Activated B cell treated with CpG ODN at 0.5 μM for 24 hours (primary cell): ENCODE data around the gene ZDHHC1. TPM values are rescaled to one million over a fixed set of nuclear protein-coding genes. Genes with fewer than 3 reads are reported as not detected.

Experiments
- ATAC-seq: fragments of 200-7000 bp; cut with Tn5 transposase; one replicate; pipeline ENCODE4 v1.10.0; 2021; ENCODE audit warnings: low read depth, mild to moderate bottlenecking, moderate library complexity
- CTCF ChIA-PET: fragments of 350-600 bp; sonication (Branson Sonifier 250); formaldehyde crosslinking; loops from one replicate; lab custom pipeline; 2021; ENCODE audit warnings: antibody characterized with exemption; lab: Charles Lee
- POLR2A ChIA-PET: fragments of 350-600 bp; sonication (Branson Sonifier 250); formaldehyde crosslinking; loops from one replicate; lab custom pipeline; 2021; ENCODE audit warnings: antibody characterized with exemption; lab: Charles Lee
- DNase-seq: peaks from one replicate; pipeline ENCODE4 v3.0.0; 2022
- H3K27ac Mint-ChIP-seq: one replicate; pipeline ENCODE4 v1.8.0; 2020; ENCODE audit warnings: mixed read lengths
- H3K27me3 Mint-ChIP-seq: one replicate; pipeline ENCODE4 v1.8.0; 2021; ENCODE audit warnings: mixed read lengths
- H3K36me3 Mint-ChIP-seq: one replicate; pipeline ENCODE4 v1.8.0; 2021; ENCODE audit warnings: low read depth, mixed read lengths
- H3K4me1 Mint-ChIP-seq: one replicate; pipeline ENCODE4 v1.8.0; 2021; ENCODE audit warnings: mixed read lengths
- H3K4me3 Mint-ChIP-seq: one replicate; pipeline ENCODE4 v1.8.0; 2020; ENCODE audit warnings: mild to moderate bottlenecking, mixed read lengths
- H3K9me3 Mint-ChIP-seq: one replicate; pipeline ENCODE4 v1.8.0; 2020; ENCODE audit warnings: mixed read lengths
- CTCF ChIP-seq: fragments of 200-600 bp; IDR thresholded peaks from one replicate; pipeline ENCODE4 v1.8.0; 2022; ENCODE audit warnings: antibody characterized with exemption, mild to moderate bottlenecking
- intact Hi-C: fragments of 100-400 bp; cut with micrococcal nuclease; formaldehyde crosslinking; loops from one replicate; pipeline ENCODE4 v1.15.1; 2024
- total RNA-seq: library from RNA; stranded (reverse); gene quantifications from 2 replicates; pipeline ENCODE4 v1.2.3, GENCODE V29; 2022

The ZDHHC1 gene
- total RNA-seq, 1 donor from 2014 or later = 3.8 TPM

DNA sequence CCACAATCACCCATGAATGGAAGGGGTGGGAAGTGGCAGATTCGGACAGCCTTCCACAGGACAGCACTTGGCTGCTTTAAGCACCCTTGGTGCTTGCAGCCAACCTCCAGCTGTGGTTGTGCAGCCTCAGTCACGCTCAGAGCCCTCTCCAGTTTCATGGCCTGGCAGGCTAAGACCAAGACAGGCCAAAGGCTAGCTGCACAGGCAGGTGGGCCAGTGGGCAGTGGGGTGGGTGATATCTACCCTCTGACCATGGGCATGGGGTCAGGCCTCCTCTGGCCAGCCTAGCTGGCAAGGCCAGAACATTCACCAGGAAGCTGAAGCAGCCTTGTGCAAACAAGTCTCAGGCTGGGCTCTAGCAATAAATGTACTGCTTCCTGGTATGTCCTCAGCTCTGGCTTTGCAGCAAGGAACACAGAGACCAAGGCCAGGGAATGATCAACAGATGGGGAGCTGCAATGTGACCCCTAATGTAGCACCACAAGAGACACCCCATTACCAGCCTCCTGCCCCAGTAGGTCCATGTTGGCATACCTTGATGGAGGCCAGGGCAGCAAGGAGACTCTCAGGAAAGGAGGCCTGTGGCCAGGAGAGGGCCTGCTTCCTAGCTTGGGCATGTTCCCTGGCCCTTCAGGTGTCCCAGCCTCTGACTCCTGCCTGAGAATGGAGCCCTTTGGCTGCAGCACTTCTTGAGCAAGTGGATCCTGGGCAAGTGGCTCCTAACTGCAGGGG, 35.6 kb upstream of the ZDHHC1 start:
- no peaks in the 10 kb centered on the region for H3K9me3 Mint-ChIP-seq
- ChIA-PET POLR2A (no interaction called here), CTCF (interaction anchor here (1.1 kb wide), 1 partner anchor 14 kb away, joined by 3 read pairs; no protein-coding TSS in a partner anchor)
- DNase-seq = no peak
- H3K27ac Mint-ChIP-seq = no peak overlapping the region
- H3K27me3 Mint-ChIP-seq = no peaks in the 10 kb centered on the region
- no peak for ATAC-seq
- H3K4me1 Mint-ChIP-seq = no peaks in the 10 kb centered on the region
- no peak for TF ChIP-seq CTCF
- intact Hi-C loops = no loop called here
- peaks cover 67% of the 10 kb centered on the region for H3K36me3 Mint-ChIP-seq
- H3K4me3 Mint-ChIP-seq = no peak overlapping the region

DNA sequence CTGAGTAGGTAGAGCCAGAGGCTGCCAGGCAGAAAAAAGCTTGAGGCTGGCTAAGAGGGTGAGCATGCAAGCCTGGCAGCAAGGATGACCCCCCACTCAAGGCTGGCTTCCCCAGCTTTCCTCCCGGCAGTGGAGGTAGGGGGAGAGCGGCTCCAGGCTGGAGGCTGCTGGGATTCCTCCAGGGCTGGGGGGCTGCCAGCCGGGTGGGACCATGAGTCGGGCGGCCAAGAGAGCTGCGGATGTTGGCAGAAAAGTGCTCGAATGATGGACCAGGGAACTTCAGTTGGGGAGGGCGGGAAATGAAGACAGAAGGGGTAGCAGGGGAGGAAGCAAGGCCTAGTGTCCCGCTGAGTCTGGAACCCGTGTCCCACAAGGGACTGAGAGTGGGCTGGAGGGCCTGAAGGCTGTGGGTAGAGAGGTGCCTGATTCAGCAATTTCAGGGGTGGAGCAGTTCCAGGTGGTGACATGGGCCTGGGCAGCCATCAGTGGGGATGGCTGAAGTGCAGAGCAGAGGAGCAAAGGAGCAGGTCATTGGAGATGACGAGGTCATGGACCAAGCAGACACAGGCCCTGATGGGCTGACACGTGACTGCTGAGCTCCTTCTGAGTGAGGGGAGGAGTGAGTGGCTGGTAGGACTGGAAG, 34.9 kb upstream of the ZDHHC1 start:
- ATAC-seq (no peak), DNase-seq (no peak)
- ChIA-PET POLR2A (no interaction called here), CTCF (interaction anchor here (0.6 to 1.1 kb wide), 4 partner anchors 15 to 1733 kb away, joined by 3 read pairs; no protein-coding TSS in a partner anchor)
- Mint-ChIP-seq H3K36me3 (peaks cover 69% of the 10 kb centered on the region), H3K27ac (no peak overlapping the region), H3K9me3 (no peaks in the 10 kb centered on the region), H3K4me1 (no peaks in the 10 kb centered on the region), H3K27me3 (no peaks in the 10 kb centered on the region), H3K4me3 (no peak overlapping the region)
- intact Hi-C loops = no loop called here
- no peak for TF ChIP-seq CTCF

DNA sequence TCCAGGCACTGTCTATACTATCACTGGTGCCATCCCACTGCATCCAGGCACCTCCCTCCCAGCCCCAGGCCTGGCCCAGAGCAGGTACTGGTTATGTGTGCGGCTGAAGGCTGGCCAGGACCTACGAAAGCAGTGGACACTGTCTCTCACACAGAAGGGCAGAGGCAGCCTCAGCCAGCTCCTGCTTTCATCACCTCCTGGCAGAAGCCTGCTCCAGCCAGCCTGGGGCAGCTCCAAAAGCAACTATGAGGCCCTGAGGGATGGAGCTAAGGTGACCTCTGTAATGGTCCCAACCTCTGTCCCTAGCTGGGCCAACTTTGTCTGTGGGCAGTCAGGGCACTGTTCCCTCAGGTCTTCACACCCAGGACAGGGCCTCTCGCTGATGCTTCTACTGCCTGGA, 33.5 kb upstream of the ZDHHC1 start:
- intact Hi-C loops = loop anchor here (5.0 kb wide), 2 partner anchors 77 to 472 kb away; no protein-coding TSS in a partner anchor
- no peaks in the 10 kb centered on the region for H3K4me1 Mint-ChIP-seq
- DNase-seq = no peak
- CTCF ChIA-PET = interaction anchor here (1.1 to 1.4 kb wide), 2 partner anchors 15 to 30 kb away, joined by 3 read pairs; no protein-coding TSS in a partner anchor
- H3K27me3 Mint-ChIP-seq = no peaks in the 10 kb centered on the region
- H3K9me3 Mint-ChIP-seq = no peaks in the 10 kb centered on the region
- H3K4me3 Mint-ChIP-seq = no peak overlapping the region
- peaks cover 71% of the 10 kb centered on the region for H3K36me3 Mint-ChIP-seq
- H3K27ac Mint-ChIP-seq = no peak overlapping the region
- POLR2A ChIA-PET = no interaction called here
- ATAC-seq = no peak
- no peak for TF ChIP-seq CTCF

- ATAC-seq (no peak), DNase-seq (no peak)
- H3K4me3 Mint-ChIP-seq = no peak overlapping the region
- H3K9me3 Mint-ChIP-seq = no peaks in the 10 kb centered on the region
- peaks cover 72% of the 10 kb centered on the region for H3K36me3 Mint-ChIP-seq
- ChIA-PET POLR2A (no interaction called here), CTCF (interaction anchor here (1.4 kb wide), 1 partner anchor 16 kb away, joined by 3 read pairs; no protein-coding TSS in a partner anchor)
- no peaks in the 10 kb centered on the region for H3K4me1 Mint-ChIP-seq
- no peaks in the 10 kb centered on the region for H3K27me3 Mint-ChIP-seq
- no peak overlapping the region for H3K27ac Mint-ChIP-seq
- no peak for TF ChIP-seq CTCF
- intact Hi-C loops = loop anchor here (5.0 kb wide), 2 partner anchors 77 to 472 kb away; no protein-coding TSS in a partner anchor
These were observed 33.1 kb upstream of the ZDHHC1 start for GRCh38 chr16:67449336-67449735.

DNA sequence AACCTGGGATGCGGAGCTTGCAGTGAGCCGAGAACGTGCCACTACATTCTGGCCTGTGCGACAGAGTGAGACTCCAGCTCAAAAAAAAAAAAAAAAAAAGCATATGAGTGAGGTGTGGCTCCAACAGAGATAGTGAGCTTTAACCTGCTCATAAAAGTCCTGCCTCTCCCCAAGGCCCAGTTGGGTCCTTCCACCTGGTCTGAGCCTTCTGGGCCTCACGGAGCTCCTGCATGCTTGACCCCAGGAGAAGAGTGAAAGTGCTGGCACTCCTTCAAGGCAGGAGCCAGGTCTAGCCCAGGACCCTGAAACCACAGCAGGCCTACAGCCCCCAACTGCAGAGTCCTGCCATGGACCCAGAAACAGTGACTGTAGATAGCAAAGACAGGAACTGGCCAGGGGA, 32.3 kb upstream of the ZDHHC1 start:
- ChIA-PET CTCF (interaction anchor here (0.9 to 3.5 kb wide), 2 partner anchors 17 to 21 kb away, joined by 4 to 28 read pairs; no protein-coding TSS in a partner anchor), POLR2A (no interaction called here)
- Mint-ChIP-seq H3K27me3 (no peaks in the 10 kb centered on the region), H3K36me3 (peaks cover 69% of the 10 kb centered on the region), H3K4me1 (no peaks in the 10 kb centered on the region), H3K9me3 (no peaks in the 10 kb centered on the region), H3K4me3 (no peak overlapping the region), H3K27ac (no peak overlapping the region)
- intact Hi-C loops = loop anchor here (5.0 kb wide), 2 partner anchors 76 to 471 kb away; no protein-coding TSS in a partner anchor
- DNase-seq = no peak
- no peak for TF ChIP-seq CTCF
- ATAC-seq = no peak
